GM19455 (cell line): ENCODE results near the gene TMEM209.
"Not testable (repeated sequence)": the region's sequence is repeated elsewhere in the genome, so short reads cannot be mapped to it uniquely, and the experiment has no call there.

Source experiments
- ATAC-seq: cut with Tn5 transposase; IDR thresholded peaks from one replicate; pipeline ENCODE4 v1.9.1; 2021; ENCODE audit not compliant: unreplicated experiment

The TMEM209 gene

DNA sequence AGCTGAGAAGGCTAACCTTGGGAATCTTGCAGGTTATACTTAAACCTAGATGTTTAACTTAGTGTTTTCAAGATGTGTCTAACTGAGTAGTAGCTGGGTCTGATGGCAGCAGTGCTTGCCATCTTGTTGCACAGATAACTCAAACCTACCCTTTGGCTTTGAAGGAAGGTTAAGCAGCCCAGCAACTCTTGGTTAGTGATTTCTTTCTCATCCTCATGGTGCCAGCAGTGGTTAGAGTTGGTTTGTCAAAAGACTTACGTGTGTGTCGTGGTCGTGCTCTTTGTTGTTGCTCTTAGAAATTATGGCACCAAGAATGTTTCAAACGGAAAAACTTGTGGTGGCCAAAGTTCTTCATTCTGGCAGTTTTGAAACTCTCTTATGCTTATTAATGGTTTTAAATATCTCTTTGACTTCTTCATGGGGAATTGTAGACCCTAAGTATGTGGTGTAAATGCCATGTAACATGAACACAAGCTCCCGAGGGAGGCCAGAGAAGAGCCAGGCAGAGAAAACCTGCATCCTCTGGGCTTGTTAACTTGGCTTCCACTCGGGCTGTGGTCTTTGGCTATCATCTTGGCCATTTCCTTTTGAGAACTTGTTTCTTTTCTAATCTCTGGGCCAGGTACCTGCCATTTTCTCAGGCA is 73.9 kb downstream of the TMEM209 start:
- no peak for ATAC-seq

- ATAC-seq, result no peak
Observed at GRCh38 chr7:130129011-130129411, 76.2 kb downstream of the TMEM209 start.

DNA sequence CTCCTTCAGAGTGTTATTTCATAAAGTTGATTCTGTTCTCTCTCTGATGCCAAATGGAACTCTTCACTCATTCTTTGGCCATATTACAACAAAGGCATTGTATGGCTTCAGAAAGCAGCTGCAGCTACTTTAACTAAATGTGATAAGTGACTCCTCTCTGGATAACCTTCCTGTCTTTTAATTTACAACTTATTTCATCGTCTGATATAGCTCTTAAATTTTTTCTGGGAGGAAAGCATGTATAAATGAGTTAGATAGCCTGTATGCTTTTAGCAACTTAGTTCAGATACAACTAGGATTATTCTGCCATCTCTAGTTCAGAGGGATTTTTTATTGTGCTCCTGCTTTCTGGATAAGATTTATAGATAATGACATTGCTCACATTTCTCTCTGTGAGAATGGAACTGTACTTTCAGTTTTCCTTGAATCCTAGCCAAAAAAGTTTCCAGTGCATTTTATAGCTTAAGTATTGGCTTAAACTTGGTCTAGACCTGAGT is 77.3 kb downstream of the TMEM209 start:
- ATAC-seq, result no peak

- no peak for ATAC-seq
Observed at GRCh38 chr7:130127404-130127803, 77.8 kb downstream of the TMEM209 start.

- not testable (repeated sequence) for ATAC-seq
Observed at GRCh38 chr7:130126840-130127239, 78.4 kb downstream of the TMEM209 start.

GRCh38 chr7:130124711-130125110 is 80.5 kb downstream of the TMEM209 start:
- no peak for ATAC-seq

- ATAC-seq, result no peak
Observed at GRCh38 chr7:130123501-130123900, 81.7 kb downstream of the TMEM209 start.

GRCh38 chr7:130118801-130119200 is 86.4 kb downstream of the TMEM209 start:
- ATAC-seq, result no peak

DNA sequence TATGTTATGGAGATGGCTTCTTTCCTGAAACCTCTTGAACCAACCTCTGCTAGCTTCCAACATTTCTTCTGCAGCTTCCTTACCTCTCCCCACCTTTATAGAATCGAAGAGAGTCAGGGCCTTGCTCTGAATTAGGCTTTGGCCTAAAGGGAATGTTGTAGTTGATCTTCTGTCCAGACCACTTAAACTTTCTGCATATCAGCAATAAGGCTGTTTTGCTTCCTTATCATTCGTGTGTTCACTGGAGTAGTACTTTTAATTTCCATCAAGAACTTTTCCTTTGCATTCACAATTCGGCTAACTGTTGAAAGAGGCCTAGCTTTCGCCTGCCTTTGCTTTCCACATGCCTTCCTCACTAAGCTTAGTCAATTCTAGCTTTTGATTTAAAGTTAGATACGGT is 86.9 kb downstream of the TMEM209 start:
- ATAC-seq, result no peak

GRCh38 chr7:130114776-130115175 is 90.4 kb downstream of the TMEM209 start:
- ATAC-seq, result no peak
